ENCODE measurements around the gene FZR1. TPM values are rescaled to one million over a fixed set of nuclear protein-coding genes. Genes with fewer than 3 reads are reported as not detected.

Gene FZR1
- total RNA-seq, 1 experiment from 2014 or later: 59.1 TPM

- Histone ChIP-seq H3K4me1 (no peaks in the 10 kb centered on the region), H3K4me3 (ENCODE audit: low read depth, low read length) (no peak overlapping the region), H3K36me3 (ENCODE audit: control insufficient read depth, insufficient read depth, low read length) (no peaks in the 10 kb centered on the region), H3K27me3 (replicated peaks; ENCODE audit: control insufficient read depth, insufficient read depth, low read length) (no peaks in the 10 kb centered on the region), H3K9me3 (no peaks in the 10 kb centered on the region)
- Mint-ChIP-seq H3K36me3 (ENCODE audit: insufficient read depth, unreplicated experiment) (peaks cover 59% of the 10 kb centered on the region), H3K9me3 (ENCODE audit: unreplicated experiment) (no peaks in the 10 kb centered on the region), H3K27ac (ENCODE audit: unreplicated experiment) (peak overlapping the region; percentile 56), H3K27me3 (ENCODE audit: insufficient read depth, unreplicated experiment) (no peaks in the 10 kb centered on the region), H3K4me3 (ENCODE audit: unreplicated experiment) (no peak overlapping the region), H3K4me1 (ENCODE audit: low read depth, unreplicated experiment) (no peaks in the 10 kb centered on the region)
- no peak for TF ChIP-seq CTCF (IDR thresholded peaks at IDR 0.05; ENCODE audit: insufficient read depth in 1 of 2, low read depth in 1 of 2, low read length in 1 of 2, severe bottlenecking in 1 of 2, unreplicated experiment in 1 of 2)
- intact Hi-C loops (cut with micrococcal nuclease; ENCODE audit: unreplicated experiment): no loop called here
- no peak for DNase-seq
- CTCF ChIA-PET: interaction anchor here (1.6 kb wide), 1 partner anchor 9 kb away, joined by 5 read pairs; no protein-coding TSS in a partner anchor
- no TSS peak for BruUV-seq (replicated peaks)
- POLR2A ChIA-PET: no interaction called here
These were observed 30.5 kb downstream of the FZR1 start for GRCh38 chr19:3536429-3537100.

GRCh38 chr19:3537101-3537437 lies 31.0 kb downstream of the FZR1 start:
- Histone ChIP-seq H3K27me3 (replicated peaks; ENCODE audit: control insufficient read depth, insufficient read depth, low read length) (no peaks in the 10 kb centered on the region), H3K4me3 (ENCODE audit: low read depth, low read length) (no peak overlapping the region), H3K4me1 (no peaks in the 10 kb centered on the region), H3K9me3 (no peaks in the 10 kb centered on the region), H3K36me3 (ENCODE audit: control insufficient read depth, insufficient read depth, low read length) (no peaks in the 10 kb centered on the region)
- ChIA-PET CTCF (no interaction called here), POLR2A (no interaction called here)
- DNase-seq: no peak
- Mint-ChIP-seq H3K27me3 (ENCODE audit: insufficient read depth, unreplicated experiment) (no peaks in the 10 kb centered on the region), H3K4me3 (ENCODE audit: unreplicated experiment) (no peak overlapping the region), H3K36me3 (ENCODE audit: insufficient read depth, unreplicated experiment) (peaks cover 57% of the 10 kb centered on the region), H3K4me1 (ENCODE audit: low read depth, unreplicated experiment) (no peaks in the 10 kb centered on the region), H3K9me3 (ENCODE audit: unreplicated experiment) (no peaks in the 10 kb centered on the region), H3K27ac (ENCODE audit: unreplicated experiment) (peak overlapping the region; percentile 56)
- intact Hi-C loops (cut with micrococcal nuclease; ENCODE audit: unreplicated experiment): no loop called here
- TF ChIP-seq CTCF (IDR thresholded peaks at IDR 0.05; ENCODE audit: insufficient read depth in 1 of 2, low read depth in 1 of 2, low read length in 1 of 2, severe bottlenecking in 1 of 2, unreplicated experiment in 1 of 2): no peak
- BruUV-seq (replicated peaks): no TSS peak

GRCh38 chr19:3537438-3538240 lies 31.5 kb downstream of the FZR1 start:
- no peak overlapping the region for H3K4me3 ChIP-seq (ENCODE audit: low read depth, low read length)
- Mint-ChIP-seq H3K27ac (ENCODE audit: unreplicated experiment) (peak overlapping the region; percentile 56), H3K9me3 (ENCODE audit: unreplicated experiment) (no peaks in the 10 kb centered on the region), H3K27me3 (ENCODE audit: insufficient read depth, unreplicated experiment) (no peaks in the 10 kb centered on the region), H3K4me1 (ENCODE audit: low read depth, unreplicated experiment) (no peaks in the 10 kb centered on the region), H3K4me3 (ENCODE audit: unreplicated experiment) (no peak overlapping the region), H3K36me3 (ENCODE audit: insufficient read depth, unreplicated experiment) (peaks cover 55% of the 10 kb centered on the region)
- no peaks in the 10 kb centered on the region for H3K9me3 ChIP-seq
- BruUV-seq (replicated peaks): no TSS peak
- intact Hi-C loops (cut with micrococcal nuclease; ENCODE audit: unreplicated experiment): no loop called here
- ChIA-PET POLR2A (no interaction called here), CTCF (no interaction called here)
- no peak for TF ChIP-seq CTCF (IDR thresholded peaks at IDR 0.05; ENCODE audit: insufficient read depth in 1 of 2, low read depth in 1 of 2, low read length in 1 of 2, severe bottlenecking in 1 of 2, unreplicated experiment in 1 of 2)
- H3K4me1 ChIP-seq: no peaks in the 10 kb centered on the region
- no peak for DNase-seq
- no peaks in the 10 kb centered on the region for H3K27me3 ChIP-seq (replicated peaks; ENCODE audit: control insufficient read depth, insufficient read depth, low read length)
- no peaks in the 10 kb centered on the region for H3K36me3 ChIP-seq (ENCODE audit: control insufficient read depth, insufficient read depth, low read length)

All from Caco-2 (cell line).